Pancreas (tissue), 10 donors: ENCODE measurements around the gene PRDM5. TPM values are rescaled to one million over a fixed set of nuclear protein-coding genes. Genes with fewer than 3 reads are reported as not detected.

Source experiments
- ATAC-seq, 4 donors: fragments of 200-7000 bp; cut with Tn5 transposase; one replicate each; pipeline versions ENCODE4 v1.8.0 to v1.9.1; 2020; ENCODE audit warnings: mild to moderate bottlenecking in 4 of 4, moderate library complexity in 4 of 4
- DNase-seq, 6 donors: peaks; one replicate each; pipeline ENCODE4 v3.0.0-alpha.2; 2020
- FAIRE-seq: peaks from 2 replicates; lab custom pipeline; 2012; peaks lifted over from hg19 to GRCh38; lab: Jason Lieb, UNC
- H3K27ac ChIP-seq, 4 donors: fragments of 200-600 bp; sonication (generic); 1 replicate in 3 of 4; 2 replicates in 1 of 4; pipeline versions ENCODE4 v1.5.0 to v1.8.0; 2020
- H3K27me3 ChIP-seq, 4 donors: fragments of 200-600 bp; one replicate each; pipeline ENCODE4 v1.8.0; 2021
- H3K36me3 ChIP-seq, 3 donors: fragments of 200-600 bp; sonication (generic) in 1 of 3; one replicate each; pipeline versions ENCODE4 v1.5.0 to v1.8.0; 2020 to 2021
- H3K4me1 ChIP-seq, 3 donors: fragments of 200-600 bp; one replicate each; pipeline ENCODE4 v1.8.0; 2021
- H3K4me3 ChIP-seq, 4 donors: fragments of 200-600 bp; sonication (generic) in 2 of 4; one replicate each; pipeline versions ENCODE4 v1.5.0 to v1.8.0; 2020 to 2021
- H3K9me3 ChIP-seq, 4 donors: fragments of 200-600 bp; one replicate each; pipeline ENCODE4 v1.8.0; 2021
- CTCF ChIP-seq, 4 donors: fragments of 200-600 bp; sonication (generic) in 3 of 4; IDR thresholded peaks; one replicate each; pipeline versions ENCODE4 v1.5.0 to v1.8.0; 2021; ENCODE audit warnings: antibody characterized with exemption in 4 of 4
- WGBS, 2 donors: extraction: QIAGEN DNeasy Blood & Tissue Kit; methylation state at CpG; one replicate each; pipeline ENCODE4 v1.1.7; 2013; 5-methylcytosine and 5-hydroxymethylcytosine counted together
- intact Hi-C, 3 donors: fragments of 100-400 bp; cut with DNase I; formaldehyde crosslinking; loops; one replicate each; pipeline versions ENCODE4 v1.11.1 to v1.14.2; 2022
- polyA plus RNA-seq, 2 donors: library from polyadenylated mRNA; stranded (reverse); fragments of 200-250 nt; gene quantifications; one replicate each; pipeline ENCODE4 v1.2.3, GENCODE V29; 2013
- total RNA-seq, 6 donors: library from RNA; stranded (reverse); fragmentation: NEBNext Ultra II Directional in 4 of 6; extraction: Animal tissue kit (Norgen Biotek cat#: 25700) in 4 of 6; gene quantifications; one replicate each; pipeline versions ENCODE4 v1.2.1 to v1.2.4, GENCODE V29; 2021 to 2023
- donor health status: healthy with polysubstance abuse.
- donor health status: DM: no; HTN: no; CAD: no; lungs with moderate emphysema.
- donor health status: DM: no; HTN: no; CAD: no.
- donor health status: control.
- donor health status: control.
- donor health status: Bipolar disorder and iron deficiency.
- donor health status: DM: yes; HTN: yes; CAD: no.
- donor health status: DM: no; HTN: no; CAD: no.
- donor health status: DM: no; HTN: no; CAD: no.
- donor health status: DM: yes; HTN: yes; CAD: no.

PRDM5 gene
- total and polyA plus RNA-seq, 8 donors: 2.7 to 13.2 (median 9.5) TPM

- no peak for FAIRE-seq
- Histone ChIP-seq H3K36me3 (no peaks in the 10 kb centered on the region), H3K4me1 (peaks cover 0 to 4% (median 2%) of the 10 kb centered on the region in 3 donors), H3K4me3 (no peak overlapping the region), H3K27me3 (no peaks in the 10 kb centered on the region), H3K9me3 (no peaks in the 10 kb centered on the region), H3K27ac (no peak overlapping the region)
- intact Hi-C loops: no loop called here
- no peak for ATAC-seq
- WGBS, 2 donors: 99% methylated on average over 4 of the region's 4 CpGs
- no peak for TF ChIP-seq CTCF (IDR thresholded peaks at IDR 0.05)
- DNase-seq: no peak
Observed at GRCh38 chr4:120881846-120882245, 40.7 kb downstream of the PRDM5 start.

GRCh38 chr4:120881351-120881750 lies 41.2 kb downstream of the PRDM5 start:
- TF ChIP-seq CTCF (IDR thresholded peaks at IDR 0.05): no peak
- WGBS, 2 donors: 98 to 99% methylated on average over 2 of the region's 2 CpGs
- intact Hi-C loops: no loop called here

GRCh38 chr4:120877021-120877420 lies 45.5 kb downstream of the PRDM5 start:
- ATAC-seq: no peak
- WGBS, 2 donors: 28 to 31% methylated on average over 3 of the region's 3 CpGs
- Histone ChIP-seq H3K9me3 (no peaks in the 10 kb centered on the region), H3K4me3 (no peak overlapping the region), H3K27ac (no peak overlapping the region), H3K4me1 (peaks cover 4 to 13% (median 5%) of the 10 kb centered on the region in 3 donors), H3K27me3 (no peaks in the 10 kb centered on the region), H3K36me3 (no peaks in the 10 kb centered on the region)
- no peak for DNase-seq
- peak; percentile 72 for FAIRE-seq
- intact Hi-C loops: no loop called here
- no peak for TF ChIP-seq CTCF (IDR thresholded peaks at IDR 0.05)

More at GRCh38 chr4:120881351-120881750, 41.2 kb downstream of the PRDM5 start:
- ATAC-seq (no peak), FAIRE-seq (no peak), DNase-seq (no peak)
- Histone ChIP-seq H3K9me3 (no peaks in the 10 kb centered on the region), H3K27me3 (no peaks in the 10 kb centered on the region), H3K4me1 (peaks cover 0 to 6% (median 4%) of the 10 kb centered on the region in 3 donors), H3K4me3 (no peak overlapping the region), H3K36me3 (no peaks in the 10 kb centered on the region), H3K27ac (no peak overlapping the region)

- intact Hi-C loops: no loop called here
- peak; percentile 51 to 69 (median 56) for ATAC-seq
- H3K9me3 ChIP-seq: no peaks in the 10 kb centered on the region
- no peak for FAIRE-seq
- DNase-seq: peak in 1 of 6 donors; percentile 19
- 75% methylated on average over 4 of the region's 4 CpGs for WGBS, 2 donors
- H3K4me3 ChIP-seq: no peak overlapping the region
- no peak for TF ChIP-seq CTCF (IDR thresholded peaks at IDR 0.05)
- no peaks in the 10 kb centered on the region for H3K27me3 ChIP-seq
- no peaks in the 10 kb centered on the region for H3K36me3 ChIP-seq
- H3K4me1 ChIP-seq: peaks cover 4 to 13% (median 9%) of the 10 kb centered on the region in 3 donors
- no peak overlapping the region for H3K27ac ChIP-seq
Observed at GRCh38 chr4:120874792-120875774, 47.4 kb downstream of the PRDM5 start.

GRCh38 chr4:120873554-120873953 lies 49.0 kb downstream of the PRDM5 start:
- ATAC-seq (no peak), DNase-seq (no peak), FAIRE-seq (no peak)
- H3K27ac ChIP-seq: no peak overlapping the region
- H3K4me1 ChIP-seq: peaks cover 4 to 19% (median 13%) of the 10 kb centered on the region in 3 donors
- no peak overlapping the region for H3K4me3 ChIP-seq
- H3K27me3 ChIP-seq: no peaks in the 10 kb centered on the region
- intact Hi-C loops: no loop called here
- peak in 1 of 4 donors; percentile 11 for TF ChIP-seq CTCF (IDR thresholded peaks at IDR 0.05)
- no peaks in the 10 kb centered on the region for H3K36me3 ChIP-seq
- H3K9me3 ChIP-seq: no peaks in the 10 kb centered on the region
- WGBS, 2 donors: 92 to 100% methylated on average over 1 of the region's 1 CpG
